ENCODE data around the gene MYH8.

GRCh38 chr17:10369239-10369638, 52.5 kb downstream of the MYH8 start:
- TF ChIP-seq POLR2AphosphoS5 (IDR thresholded peaks at IDR 0.05) = no peak
- no peak for TF ChIP-seq POLR2A (IDR thresholded peaks at IDR 0.05)
- TF ChIP-seq CTCF (IDR thresholded peaks at IDR 0.05) = no peak
